NCI-H2227 (cell line): ENCODE results near the gene SDC4.
A peak's percentile ranks its signal among the peaks of the same experiment; 100 is the strongest.

Experiments
- DNase-seq: peaks from one replicate; lab custom pipeline; 2025; ENCODE audit not compliant: unreplicated experiment; lab: John Stamatoyannopoulos, UW

Gene SDC4

DNA sequence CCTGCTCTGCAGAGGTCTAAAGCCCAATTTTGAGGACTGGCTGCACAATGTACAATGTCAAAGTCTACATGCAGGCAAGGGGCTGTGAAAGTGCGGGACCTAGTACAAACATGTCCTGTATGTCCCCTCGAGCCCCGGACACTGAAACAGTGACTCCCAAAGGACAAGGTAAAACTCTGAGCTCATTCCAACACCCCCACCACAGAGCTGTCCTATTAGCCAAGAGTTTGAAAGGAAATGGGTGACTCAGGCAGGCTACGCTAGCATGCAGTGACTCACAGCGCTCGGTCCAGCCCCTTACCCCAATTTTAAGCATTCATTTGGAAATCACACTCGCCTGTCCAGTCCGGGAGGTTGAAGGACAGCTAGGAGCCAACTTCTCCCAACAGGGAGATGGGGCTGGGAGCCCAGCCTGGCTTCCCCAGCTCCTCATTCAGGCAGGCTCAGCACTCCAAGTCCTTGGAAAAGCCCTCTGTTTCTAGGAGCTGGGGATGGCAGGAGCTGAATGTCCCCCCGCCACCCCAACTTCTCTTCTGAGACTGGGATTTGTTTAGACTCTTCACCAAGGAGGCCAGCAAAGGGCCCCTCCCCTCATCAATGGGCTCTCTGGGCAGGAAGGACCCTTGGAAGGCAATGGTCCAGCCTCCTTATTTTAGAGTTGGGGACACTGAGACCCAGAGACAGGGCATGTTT, 3.9 kb downstream of the SDC4 start:
- no peak for DNase-seq

DNA sequence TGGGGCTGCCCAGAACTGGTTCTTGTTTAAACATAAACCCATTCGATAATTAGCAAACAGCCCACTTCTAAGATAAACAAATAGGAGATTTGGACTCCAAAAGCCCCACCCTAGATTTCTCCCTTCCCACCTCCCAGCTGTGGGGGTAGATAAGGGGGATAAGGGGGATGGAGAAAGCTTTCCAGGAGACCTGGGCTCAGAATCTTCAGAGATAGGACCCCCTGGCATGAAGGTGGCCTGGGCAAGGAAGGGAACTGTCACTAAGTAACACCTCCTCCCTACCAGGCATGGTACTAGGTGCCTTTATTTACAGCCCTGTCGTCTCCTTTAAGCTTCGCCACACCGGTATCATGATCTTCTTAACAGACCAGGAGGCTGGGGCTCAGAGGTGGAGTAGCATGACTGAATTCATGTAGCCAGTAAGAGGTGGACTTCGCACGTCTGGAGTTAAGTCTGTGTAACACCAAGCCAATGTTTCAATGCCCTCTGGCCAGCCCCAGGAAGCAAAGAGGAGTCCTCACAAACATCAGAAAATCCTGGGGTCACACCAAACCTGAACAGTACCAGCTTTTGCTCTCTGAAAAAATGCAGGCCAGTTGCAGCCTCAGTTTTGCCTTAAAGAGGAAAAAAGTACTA, 4.6 kb downstream of the SDC4 start:
- DNase-seq: no peak

DNA sequence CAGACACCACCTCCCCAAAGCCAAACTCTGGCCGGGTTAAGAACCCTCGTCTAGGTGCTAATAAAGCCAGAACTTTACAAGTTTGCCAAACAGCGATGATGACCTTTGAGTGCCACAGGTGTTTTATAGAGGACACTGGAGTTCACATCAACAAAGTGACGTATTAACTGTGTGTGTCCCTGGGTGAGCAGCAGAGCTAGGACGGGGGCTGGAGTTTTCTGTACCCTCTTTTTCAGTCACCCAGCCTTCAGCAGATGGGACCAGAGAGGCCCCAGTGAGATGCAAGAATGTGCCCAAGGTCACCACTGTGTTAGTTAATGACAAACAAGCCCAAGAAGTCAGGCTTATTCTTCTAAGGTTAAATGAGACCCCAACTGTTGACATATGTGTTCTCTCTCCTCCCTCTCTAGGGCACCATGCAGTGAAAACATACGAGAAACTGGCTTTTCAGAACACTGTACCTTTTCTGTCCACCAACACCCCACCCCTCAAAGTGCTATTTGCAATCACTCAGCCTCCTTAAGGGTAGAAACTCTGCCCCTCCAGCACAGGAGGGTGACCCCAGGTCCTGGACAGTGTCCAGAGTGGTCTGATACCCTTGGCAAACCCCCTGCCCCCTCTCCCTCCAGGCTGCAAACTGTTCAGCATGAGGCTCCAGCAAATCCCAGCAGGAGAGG, 5.2 kb downstream of the SDC4 start:
- no peak for DNase-seq

DNA sequence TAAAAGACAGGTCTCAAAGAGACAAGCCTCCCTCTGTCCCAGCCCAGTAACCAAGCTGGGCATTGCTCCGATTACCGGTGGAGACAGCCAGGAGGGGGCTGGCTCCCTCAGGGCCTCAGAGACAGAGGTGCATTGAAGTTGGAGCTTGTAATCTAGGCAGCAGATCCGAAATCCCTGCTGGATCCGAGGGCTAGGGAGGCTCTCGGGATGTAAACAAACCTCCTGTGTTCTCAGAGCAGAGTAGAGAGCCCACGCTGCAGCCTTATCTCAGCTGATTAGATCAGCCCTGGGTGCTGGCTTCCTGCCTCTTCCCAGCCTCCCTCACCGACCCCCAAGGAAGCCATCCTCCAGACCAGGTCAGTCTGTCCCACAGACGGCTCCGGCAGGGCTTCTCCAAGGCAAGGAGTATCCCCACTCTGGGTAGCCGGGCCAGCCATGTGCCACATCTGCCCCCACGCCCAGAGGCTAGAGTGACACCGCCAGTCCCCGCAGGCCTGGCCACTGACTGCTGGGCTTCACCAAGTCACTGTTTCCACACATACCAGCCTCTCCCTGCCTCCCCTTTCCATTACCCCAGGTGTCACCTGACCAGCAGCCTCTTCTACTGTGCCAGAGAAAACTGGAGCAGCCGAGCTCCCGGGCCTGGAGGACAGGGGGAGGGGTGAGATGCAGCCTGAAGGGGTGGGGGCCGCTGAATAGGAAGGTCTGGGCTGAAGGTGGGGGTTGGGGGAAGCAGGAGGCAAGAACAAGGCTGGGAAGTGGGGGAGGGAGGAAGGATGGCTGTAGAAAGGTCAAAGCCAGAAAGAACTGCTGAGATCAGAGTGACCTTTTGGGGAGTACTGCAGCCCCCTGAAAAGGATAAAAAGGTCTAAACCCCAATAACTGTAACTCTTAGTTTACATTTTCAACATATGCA, 6.0 kb downstream of the SDC4 start:
- peak; percentile 48 for DNase-seq

DNA sequence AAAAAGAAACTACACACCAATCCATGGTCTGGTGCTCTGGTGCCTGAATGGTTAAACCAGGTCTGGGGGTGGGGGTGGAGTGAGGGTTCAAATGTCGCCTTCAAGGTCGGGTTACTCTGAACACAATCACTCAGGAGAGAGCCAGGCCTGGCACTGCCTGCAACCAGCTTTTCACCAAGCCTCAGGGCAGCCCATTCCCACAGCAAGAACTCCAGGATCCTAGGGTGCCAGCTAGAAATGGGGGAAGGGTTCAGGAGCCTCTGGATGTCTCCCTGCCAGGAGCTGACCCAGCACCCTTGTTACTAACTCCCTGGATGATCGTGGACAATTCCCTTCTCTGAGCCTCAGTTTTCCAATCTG, 6.7 kb downstream of the SDC4 start:
- DNase-seq: no peak

DNA sequence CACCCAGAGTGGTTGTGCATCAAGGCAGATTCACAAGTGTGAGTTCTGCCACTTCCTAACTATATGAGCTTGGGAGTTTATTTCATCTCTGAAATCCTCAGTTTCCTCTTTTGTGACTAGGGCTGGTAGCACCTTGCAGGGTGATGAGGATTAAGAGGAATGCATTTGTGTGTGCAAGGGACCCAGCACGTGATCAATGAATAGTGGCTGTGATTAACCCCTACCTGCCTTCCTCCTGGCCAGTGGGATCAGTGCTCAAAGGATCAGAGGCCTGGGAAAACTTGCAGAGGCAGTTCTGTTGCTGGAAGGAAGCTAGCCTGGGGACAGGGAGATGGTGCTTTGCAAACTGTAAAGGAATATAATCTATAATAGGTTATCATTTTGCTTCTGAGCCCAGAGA, 7.3 kb downstream of the SDC4 start:
- DNase-seq: no peak

GRCh38 chr20:45340236-45340847, 7.9 kb downstream of the SDC4 start:
- DNase-seq: no peak

- DNase-seq: no peak
Observed at GRCh38 chr20:45339799-45340198, 8.4 kb downstream of the SDC4 start.

DNA sequence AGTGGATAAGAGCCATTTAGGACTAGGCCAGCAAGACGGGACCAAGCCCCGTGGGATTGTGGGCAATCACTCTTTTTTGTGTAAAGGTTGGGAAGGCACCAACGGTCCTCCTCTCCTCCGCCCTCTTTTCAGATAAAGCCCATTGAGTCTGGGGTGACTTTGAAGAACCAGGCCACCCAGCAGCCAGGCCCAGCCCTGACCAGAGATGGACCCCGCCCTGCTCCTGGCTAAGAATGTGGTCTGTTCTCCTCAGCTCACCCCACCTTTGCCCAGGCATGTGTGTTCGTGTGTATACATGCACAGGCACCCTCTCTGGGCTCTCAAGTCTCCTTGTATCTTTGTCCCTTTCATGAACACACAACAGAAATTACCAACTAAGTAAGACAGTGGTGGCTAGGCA, 9.1 kb downstream of the SDC4 start:
- no peak for DNase-seq

DNA sequence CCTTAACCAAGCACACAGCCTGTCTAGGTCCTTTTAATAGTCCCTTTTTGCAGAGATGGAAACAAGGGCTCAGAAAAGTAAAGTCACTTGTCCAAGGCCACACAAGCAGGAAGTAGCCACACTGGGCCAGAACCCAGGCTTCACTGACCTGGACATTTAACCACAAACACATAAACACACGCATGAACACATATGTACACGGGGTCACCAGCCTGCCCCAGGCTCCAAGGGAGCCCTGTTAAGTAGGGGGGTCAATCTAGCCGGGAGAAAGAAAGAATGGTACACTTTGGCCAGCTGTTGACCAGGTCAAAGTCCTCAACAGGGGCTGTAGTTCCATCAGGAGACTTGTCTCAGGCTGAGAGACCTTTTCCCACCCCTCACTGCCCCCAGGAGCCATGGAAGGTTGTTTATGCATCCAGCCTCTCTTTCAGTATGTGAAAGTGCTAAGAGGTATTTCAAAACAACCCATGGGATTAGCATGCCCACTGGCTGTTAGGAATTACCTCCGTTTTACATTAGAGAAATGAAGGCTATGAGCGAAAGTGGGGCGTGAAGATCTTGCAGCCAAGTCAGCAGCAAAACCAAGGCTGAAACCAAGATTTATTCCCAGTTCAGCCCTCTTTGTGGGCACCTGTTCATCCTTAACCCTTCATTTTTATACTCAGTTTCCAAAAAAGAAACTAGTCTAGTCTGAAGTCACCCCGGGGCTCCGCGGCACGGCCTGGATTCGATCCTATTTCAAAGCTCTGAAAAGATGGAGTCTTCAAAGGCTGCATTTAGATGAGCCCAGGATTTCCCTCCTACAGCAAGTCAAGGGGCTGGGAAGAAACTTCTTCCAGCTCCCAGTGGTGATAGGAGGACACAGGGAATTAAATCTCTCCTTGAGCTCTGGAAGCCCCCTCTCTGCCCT, 9.8 kb downstream of the SDC4 start:
- no peak for DNase-seq

DNA sequence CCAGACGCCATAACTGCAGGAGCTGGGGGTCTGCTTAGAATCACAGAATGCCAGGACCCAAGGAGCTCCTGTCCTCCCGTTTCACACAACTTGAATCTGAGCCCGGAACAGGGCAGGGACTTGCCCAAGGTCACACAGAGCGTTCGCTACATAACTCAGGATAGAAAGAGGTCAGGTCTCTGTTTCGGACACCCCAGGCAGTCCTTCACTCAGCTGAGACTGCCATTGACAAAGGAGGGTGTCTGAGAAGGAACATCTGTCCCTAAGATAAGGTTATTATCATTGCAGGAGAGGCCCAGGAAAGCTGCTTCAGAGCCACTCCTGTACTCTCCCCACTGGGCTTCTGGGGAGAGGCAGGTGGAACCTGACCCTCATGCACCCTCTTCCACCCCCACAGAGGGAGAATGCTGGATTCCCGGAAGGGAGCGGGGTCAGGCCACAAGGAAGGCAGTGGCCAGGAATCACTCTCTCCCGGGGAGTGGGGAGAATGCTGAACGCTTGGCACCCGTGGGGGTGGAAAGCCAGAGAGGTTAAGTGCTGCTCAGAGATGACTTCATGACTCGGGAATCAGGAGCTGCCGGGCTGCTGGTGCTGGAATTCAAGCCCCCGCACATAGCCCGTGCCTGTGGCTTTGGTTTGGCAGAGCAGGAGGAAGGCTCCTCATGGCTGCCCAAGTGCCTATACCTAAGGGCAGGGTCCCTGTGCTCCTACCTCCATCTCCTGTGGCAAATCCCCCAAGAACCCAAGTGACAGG, 10.7 kb downstream of the SDC4 start:
- DNase-seq: no peak

GRCh38 chr20:45336530-45337366, 11.5 kb downstream of the SDC4 start:
- no peak for DNase-seq

DNA sequence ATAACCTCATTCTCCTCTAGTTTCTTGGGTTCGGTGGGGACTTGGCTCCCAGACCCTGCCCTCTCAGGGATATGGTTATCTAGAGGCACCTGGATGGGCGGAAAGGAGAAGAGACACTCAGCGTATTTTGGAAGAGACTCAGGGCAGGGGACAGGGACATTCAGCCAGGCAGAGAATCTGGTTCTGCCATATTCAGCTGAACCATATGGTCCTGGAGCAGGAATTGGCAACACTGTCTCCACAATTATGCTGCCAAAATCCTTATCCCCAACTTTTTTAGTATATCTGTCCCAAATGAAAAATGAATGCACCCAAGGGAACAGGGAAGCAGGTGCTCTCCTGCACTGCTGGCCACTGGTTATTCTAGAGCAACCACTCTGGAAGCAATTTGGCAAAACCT, 17.7 kb downstream of the SDC4 start:
- DNase-seq: no peak

GRCh38 chr20:45329497-45330319, 18.5 kb downstream of the SDC4 start:
- no peak for DNase-seq

DNA sequence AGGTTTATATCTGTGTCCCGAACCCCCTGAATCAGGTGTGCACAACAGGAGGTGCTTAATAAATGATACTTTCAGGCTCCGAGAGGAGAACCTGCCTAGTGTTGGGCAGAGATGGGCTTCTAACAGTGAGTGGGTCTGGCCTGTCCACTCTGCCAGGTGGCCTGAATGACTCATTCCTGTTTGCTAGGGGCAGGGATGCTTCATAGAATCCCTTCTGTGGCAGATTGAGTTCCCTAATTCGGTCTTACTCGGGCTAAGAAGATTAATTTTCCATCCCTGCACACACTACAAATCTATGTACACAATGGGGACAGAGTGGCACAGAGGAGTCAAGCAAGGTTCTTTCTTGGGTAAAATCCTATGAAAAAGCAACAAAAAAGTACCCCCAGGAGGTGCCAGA, 19.8 kb downstream of the SDC4 start:
- DNase-seq: no peak

GRCh38 chr20:45325371-45325770, 22.9 kb downstream of the SDC4 start:
- no peak for DNase-seq

DNA sequence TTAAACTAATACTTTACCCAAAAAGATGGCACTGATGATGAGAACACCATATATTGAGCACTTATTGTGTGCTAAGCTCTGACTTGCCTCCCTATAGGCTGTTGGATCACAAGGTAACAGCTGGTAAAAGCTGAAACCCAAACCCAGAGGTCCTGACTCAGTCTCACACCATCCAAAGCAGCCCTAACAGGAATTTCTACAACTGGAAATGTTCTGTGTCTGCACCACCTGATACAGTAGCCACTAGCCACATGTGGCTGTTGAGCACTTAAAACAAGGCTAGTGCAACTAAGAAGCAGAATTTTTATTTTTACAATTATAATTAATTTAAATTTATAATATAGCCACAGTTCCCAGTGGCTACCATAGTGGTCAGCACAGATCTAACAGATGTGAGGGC, 24.5 kb downstream of the SDC4 start:
- no peak for DNase-seq

DNA sequence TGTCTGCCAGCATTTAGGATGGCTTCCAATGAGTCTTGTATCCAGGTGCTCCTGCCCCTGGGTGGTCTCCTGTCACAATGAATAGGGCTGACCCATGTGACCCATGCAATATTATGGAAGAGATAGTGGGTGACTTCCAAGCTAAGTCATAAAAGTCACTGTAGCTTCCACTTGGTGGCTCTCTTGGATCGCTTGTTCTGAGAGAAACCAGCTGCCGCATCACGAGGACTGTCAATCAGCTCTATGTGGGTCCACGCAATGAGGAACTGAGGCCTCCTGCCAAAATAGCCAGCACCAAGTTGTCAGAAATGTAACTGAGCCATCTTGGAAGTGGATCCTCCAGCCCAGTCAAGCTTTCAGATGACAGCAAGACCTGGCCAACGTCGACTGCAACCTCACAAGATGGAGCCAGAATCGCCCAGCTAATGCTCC, 25.3 kb downstream of the SDC4 start:
- no peak for DNase-seq
